Middle frontal gyrus (tissue), 1 donor: ENCODE results near the gene BCAS1.

Experiments used
- DNase-seq: peaks from one replicate; pipeline ENCODE4 v3.0.0-alpha.2; 2015; ENCODE audit warnings: low spot score; ENCODE audit errors: extremely low spot score

Gene BCAS1

DNA sequence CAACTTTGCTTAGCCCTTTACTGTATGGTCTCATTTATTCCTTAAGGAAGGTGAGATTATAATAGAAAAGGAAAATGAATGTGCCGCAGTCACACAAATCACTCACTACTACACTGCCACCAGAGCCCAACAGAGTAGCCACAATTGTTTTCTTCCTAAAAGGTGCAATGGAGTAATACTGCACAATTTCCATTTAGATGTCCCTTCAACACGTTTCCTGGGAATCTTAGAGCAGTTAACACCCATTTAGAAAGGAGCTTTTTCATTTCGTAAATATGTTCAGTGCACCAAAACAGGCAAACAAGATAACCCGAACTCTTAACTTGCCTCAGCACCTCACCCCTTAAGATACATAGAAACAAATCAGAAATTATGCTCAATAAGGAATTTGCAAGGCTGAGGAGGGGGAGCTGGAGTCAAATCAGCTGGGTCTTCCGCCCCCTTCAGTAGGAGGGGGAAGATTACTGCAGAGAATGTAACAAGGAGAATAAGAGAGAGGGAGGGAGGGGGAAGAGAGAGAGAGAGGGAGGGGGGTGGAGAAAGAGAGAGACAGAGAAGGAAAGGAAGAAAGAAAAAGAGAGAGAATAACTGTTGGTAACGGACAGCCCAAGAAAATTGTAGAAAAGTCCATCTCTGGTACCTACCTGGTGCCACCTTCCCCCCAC lies 155.5 kb downstream of the BCAS1 start:
- DNase-seq, result no peak

DNA sequence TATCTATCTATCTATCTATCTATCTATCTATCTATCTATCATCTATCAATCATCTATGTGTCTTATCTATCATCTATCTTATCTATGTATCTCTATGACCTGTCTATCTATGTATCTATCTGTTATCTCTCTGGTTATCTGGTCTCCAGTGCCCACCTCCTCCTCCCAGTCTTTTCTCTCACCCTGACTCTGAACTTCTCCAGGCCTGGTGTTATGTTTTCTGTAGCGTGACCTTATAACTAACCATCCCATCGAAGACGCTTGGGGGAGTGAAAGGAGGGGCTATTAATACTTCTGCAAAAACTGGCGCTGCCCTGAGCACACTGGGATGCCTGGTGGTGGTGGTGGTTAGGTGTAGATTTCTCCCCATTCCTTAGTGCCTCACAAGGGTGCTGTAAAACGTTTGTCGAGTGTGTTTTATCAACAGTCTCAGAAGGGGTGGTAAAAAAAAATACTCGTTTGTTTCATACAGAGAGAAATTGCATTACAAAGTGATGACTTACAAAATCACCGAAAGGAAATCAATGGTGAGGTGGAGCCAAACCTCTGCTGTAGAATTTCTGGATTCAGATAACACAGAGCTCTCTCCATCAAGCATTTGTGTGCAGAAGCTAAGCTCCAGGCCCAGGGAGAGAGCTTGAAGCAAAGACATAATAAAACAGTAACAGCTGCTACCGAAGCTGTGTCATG lies 156.2 kb downstream of the BCAS1 start:
- DNase-seq, result no peak

DNA sequence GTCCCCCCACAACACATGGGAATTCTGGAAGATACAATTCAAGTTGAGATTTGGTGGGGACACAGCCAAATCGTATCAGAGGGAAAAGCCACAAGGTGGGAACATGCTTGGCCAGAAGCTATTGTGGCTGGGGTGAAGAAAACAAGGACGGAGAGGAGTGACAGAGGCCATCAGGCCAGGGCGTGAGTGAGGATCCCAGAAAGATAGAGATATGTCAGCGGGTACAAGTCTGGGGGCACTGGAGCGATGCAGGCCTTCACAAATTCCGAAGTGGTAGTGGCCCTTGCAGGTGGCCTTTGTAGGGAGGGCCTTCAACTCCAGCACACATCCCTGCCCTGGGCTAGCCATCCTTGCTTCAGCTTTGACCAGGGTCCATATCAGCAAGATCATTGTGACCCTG lies 159.1 kb downstream of the BCAS1 start:
- DNase-seq, result no peak

DNA sequence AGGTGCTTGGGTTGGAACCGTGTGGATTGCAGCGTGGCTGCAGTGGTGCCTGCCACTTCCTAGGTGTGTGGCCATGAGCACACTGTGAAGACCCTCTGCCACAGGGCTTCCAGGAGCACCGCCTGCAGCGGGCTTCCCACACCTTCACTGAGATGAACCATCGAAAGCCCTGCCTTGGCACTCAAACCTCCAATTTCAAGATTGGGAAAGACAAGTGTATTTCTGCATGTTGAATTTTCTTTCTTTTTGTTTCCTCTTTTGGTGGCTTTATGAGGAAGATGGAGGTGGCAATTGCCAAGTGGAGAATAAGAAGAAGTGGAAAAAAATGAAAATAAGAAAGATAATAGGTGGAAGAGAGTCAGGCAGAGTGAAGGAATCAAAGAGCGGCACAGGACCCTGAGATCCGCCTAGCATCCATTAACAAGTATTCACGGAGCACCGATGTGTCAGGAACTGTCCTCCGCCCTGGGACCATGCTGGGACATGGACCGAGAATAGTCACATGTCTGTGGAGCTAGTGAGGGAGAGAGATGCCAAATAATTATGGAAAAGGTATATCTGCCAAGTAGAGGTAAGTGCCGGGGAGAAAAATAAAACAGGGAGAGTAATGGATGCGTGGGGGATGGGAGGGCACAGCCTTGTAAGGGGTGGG lies 159.9 kb downstream of the BCAS1 start:
- DNase-seq, result no peak

DNA sequence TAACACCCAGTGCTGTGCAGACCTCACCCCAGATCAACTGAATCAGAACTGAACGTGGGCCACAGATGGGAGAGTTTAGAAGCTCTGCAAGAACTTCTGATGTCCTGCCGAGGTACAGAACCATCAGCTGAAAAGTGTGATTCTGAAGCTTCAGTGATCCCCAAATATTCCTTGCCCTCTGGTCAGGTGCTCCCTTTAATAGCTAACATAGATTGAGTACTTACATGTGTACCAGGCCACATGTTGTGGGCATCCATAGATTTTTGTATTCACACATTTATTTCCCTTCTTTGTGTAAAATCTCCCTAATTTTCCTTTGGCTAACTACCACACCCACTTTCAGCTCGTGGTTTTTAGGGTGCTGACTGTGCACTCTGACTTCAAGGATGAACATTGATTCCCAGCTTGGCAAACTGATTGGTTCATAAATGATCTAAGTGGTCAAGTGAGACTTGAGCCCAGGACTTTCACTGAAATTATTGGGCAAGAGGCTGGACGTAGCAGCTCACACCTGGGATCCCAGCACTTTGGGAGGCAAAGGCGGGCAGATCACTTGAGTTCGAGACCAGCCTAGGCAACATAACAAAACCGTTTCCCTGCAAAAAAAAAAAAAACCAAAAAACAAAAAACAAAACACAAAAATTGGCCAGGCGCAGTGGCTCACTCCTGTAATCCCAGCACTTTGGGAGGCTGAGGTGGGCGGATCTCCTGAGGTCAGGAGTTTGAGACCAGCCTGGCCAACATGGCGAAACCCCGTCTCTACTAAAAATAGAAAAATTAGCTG lies 162.2 kb downstream of the BCAS1 start:
- no peak for DNase-seq

DNA sequence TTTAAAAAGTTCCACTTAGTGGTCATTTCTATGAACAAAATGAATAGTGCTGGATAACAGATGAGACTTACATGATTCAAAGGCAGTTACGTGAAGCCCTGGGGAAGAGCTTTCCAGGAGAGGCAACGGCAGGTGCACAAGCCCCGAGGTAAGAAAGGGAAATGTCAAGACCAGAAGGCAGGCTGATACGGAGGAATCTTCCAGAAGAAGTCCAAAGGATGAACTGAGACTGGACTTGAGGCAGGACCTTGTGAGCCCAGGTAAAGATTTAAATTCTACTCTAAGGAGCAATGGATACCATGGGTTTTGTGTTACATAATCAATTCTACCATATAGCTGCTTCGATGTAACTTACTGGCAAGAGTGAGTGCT lies 164.6 kb downstream of the BCAS1 start:
- no peak for DNase-seq

DNA sequence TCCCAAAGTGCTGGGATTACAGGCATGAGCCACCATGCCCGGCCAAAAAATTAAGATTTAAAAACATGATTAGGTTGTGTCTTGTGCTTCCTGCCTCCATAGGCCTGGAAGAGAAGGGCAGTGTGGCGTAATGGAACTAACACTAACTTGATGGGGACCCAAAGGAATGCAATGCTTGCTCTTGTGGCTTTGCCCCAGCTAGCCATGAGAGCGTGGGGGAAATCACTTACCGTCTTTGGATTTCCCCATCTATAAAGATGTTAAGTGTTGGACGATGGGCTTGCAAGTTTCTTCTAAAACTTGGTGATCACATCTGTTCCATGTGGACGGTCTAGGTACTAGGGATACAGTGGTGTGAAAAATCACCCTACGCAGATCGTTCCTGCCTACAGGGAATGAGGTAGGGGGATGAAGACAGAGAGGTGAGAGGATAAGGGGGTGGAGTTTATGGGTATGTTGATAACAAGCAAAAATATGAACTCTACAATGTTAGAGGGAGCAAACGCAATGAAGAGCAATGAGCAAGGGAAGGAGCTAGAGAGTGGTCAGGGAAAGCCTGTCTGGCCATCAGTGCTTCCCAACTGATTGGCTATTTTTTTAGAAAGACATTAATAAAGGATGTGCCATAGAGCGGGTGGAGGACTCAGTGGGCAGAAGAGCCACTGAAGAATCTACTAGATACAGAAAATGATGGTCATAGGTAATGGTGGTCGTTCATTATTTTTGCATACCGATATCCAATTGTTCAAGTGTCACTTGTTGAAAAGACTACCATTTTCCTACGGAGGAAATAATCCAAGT lies 165.2 kb downstream of the BCAS1 start:
- no peak for DNase-seq

DNA sequence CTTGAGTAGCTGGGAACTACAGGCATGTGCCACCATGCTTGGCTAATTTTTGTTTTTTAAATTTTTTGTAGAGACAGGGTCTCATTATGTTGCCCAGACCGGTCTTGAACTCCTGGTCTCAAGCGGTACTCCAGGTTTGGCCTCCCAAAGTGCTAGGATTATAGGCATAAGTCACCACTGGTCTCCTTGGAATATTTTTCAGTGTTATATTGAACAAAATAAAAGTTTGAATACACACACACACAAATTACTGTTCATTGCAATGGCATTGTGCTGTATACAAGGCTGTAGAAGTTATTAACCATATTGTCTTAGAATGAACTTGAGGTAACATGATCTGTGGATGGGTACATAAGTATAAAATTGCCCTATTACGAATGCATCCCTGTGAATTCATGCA lies 166.1 kb downstream of the BCAS1 start:
- DNase-seq, result no peak

DNA sequence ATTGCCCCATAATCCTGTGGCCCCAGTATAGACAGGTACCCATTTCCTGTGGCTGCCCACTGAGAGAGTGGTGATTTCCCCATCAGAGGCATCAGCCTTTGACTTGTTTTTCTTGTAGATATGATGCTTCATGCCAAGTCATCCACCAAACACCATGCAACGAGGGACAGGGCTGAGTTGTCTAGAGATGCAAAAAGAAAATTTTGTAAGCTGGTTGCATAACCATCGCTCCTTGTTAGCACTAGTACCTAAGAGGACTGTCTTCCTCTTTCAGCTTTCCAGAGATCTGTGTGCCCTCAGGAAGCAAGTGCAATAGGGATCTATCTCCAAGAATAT lies 166.8 kb downstream of the BCAS1 start:
- no peak for DNase-seq

DNA sequence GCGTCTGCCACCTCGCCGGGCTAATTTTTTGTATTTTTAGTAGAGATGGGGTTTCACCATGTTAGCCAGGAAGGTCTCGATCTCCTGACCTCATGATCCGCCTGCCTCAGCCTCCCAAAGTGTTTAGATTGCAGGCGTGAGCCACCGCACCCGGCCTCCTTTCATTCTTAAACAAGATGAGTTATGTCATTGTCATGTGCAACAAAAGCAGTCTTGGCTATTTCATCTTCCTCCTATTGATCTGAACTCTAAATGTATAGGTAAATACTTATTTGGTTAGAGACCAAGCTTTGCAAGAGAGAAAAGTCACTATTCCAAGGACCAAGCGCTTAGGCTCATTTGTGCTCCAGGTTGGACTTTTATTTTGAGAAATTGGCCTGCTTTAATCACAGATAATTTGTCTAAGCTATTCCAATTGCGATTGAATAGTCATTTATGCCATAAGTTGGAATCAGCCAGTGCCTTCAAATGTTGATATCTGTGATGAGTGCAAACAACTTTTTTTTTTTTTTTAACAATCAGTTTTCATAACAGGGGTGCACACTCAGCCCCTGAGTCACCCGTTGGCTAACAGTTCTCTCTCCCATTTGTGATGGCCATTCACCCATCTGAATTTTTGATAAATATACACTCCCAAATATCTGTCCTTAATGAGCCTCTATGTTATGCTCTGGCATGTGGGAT lies 167.3 kb downstream of the BCAS1 start:
- no peak for DNase-seq

DNA sequence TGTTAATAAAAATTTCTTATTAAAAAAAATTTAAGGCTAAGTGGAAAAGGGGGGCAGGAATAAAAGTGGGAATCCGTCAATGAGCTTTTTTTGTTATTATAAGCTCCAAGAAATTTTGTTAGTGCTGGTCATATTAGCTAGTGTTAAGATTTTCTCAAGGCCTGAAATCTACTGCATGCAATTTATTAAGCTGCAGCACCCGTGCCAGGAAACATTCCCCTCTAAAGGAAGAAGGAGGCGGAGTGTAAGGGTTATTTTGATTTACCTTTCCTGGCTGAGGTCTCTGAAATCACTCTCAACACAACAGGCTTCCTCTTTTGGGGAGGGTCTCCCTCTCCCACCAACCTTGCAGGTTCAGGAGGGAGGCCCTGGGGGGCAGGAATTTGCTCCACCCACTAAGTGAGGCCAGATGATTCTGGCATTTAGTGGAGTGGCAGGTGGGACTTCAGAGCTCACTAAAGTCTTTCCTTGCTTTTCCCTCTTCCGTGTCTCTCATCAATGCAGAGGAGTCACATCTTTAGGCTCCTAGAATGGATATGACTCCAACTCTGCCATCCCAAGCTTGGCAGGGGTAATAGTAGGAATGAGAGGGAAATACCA lies 168.8 kb downstream of the BCAS1 start:
- DNase-seq, result no peak

DNA sequence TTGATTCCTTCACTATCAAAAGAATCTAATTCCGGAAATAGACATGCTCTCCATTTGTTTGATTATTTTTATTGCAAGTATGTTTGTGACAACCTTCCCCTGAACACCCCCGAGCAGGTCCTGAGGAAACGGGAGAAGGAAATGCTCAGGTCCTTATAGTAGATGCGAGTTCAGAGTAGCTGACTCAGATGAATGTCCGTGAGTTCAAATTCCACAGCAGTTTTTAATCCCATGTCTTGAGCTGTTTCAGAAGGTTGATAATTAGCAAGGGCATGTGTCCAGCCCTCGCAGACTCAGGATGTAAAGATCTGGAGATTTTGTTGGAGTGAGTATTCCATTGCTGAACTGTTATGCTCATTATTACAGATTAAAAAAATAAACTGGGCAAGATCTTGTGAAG lies 169.3 kb downstream of the BCAS1 start:
- no peak for DNase-seq

DNA sequence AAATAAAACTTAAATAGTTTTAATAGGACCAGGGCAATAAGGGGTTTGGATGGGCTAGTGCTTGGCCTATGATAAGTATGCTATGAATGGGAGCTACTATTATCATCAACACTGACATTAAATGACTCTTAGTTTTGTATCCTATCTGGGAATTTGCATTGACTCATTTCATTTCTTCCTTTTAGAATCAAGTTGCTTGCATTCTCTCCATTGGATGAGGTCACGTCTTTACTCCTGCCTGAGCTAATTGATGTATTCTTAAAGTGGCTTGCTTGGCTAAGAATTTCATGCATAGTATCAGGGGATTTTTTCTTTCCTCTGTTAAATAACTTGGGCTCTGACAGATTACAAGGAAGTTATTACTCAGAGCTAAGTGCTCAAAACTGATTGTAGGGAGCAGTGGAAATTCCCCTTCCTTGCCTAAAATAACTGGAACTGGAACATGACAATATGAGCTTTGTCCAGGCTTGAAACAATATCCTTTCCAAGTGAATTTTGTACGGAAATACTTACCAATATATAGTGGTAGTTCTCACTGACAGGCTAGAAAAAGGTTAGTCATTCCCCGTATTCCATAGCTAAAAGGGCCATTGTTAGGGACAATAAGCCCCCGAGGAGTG lies 169.9 kb downstream of the BCAS1 start:
- DNase-seq, result no peak

DNA sequence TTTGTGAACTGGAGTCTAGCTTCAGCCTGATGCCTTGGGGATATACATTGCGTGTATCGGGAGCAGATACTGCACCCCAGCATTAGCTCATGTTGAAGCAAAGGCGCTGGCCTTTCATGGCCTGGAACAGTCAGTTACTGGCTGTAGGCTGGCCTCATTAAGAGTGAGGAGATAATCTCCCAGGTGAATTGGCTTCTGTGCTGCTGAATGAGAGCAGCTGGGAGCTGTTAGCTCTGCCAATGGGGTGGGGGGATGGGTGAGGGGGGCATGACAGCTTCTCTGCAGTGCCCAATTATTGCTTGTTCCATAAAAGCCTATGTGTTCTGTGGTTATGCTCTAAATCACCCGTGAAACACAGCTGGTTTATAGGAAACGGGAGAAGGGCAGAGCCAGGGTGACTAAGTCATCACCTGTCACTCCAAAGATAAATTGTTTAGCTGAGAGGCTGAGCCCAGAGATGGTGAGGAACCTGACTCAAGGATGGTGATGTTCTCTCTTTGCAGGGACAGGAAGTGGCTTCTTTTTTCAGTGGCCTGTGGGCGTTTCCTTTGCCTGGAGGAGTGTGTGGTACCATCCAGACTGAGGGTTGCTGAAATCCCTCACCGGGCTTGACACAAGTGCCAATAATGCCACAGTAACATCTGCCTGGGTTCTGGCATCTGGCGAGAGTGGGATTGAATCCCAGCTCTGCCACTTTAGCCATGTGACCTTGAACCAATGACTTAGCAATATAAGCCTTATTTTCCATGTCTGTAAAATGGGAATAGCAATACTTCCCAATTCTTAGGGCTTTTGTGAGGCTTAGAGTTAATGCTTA lies 170.8 kb downstream of the BCAS1 start:
- no peak for DNase-seq

DNA sequence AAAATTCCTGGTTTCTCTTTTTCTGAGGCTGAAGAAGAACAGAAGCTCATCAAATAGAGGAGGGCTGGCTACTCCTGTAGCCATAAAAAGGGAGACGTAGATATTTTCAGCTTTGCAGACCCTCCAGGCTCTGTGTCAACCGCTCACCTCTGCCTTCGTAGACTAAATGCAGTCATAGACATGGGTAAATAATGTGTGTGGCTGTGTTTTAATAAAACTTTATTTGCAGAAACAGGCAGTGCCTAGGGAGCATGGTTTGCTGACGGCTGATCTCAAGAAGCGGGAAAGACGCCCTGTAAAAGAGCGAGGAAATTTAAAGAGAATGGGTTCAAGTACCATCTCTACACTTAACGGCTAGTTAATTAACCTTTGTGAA lies 171.8 kb downstream of the BCAS1 start:
- DNase-seq, result no peak

DNA sequence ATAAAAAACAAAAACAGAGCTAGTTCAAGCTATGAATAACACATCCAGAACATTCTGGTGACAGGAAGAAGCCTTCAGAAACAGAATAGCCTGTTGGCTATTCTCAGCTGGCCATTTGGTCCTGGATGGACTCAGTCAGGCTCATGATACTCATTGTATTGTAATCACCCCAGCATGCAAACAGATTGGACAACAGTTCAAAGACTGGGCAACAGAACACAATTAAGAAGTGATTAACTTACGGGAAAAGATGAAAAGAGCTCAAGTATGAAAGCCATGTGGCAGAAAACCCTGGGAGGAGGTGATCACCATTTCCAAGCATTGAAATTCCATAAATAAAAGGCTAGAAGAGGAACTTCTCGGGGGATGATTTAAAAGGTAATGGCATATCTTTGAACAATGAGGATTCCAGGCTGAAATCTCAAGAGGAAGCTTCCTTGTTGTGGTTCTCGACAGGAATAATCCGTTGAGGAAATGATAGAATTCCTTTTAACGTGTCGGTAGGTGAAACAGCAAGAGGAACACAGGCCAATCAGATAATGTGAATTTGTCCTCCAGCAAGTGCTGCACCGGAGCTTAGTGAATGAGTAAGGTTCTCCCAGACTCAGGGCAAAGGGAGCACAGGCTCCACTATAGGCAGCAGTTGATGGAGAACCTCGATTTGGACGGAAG lies 172.4 kb downstream of the BCAS1 start:
- DNase-seq, result no peak

DNA sequence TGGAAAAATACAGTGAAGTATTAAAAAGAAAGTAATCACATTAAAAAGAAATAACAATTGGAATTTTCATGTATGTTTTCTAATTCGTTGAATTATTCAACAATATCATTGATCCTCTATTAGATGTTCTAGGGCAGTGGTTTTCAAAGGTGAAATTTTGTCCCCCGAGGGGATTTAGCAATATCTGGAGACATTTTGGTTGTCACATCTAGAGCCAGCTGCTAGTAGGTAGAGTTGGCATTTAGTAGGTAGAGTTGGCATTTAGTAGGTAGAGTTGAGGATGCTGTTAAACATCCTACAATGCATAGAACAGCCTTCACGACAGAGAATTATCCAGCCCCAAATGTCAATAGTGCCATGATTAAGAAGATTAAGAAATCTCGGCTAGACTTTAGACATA lies 173.7 kb downstream of the BCAS1 start:
- DNase-seq, result no peak

DNA sequence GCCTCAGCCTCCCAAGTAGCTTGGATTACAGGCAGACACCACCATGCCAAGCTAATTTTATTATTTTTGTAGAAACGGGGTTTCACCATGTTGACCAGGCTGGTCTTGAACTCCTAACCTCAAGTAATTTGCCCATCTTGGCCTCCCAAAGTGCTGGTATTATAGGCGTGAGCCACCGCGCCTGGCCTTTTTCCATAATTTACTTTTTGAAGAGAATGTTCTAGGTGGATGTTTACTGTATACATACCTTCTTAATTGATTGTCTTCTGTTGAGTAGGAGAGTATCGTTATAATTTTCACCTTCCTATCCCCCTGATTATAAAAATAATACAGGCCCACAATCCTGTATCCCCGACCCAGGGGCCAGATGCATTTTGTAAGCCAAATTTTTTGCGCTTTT lies 174.4 kb downstream of the BCAS1 start:
- DNase-seq, result no peak

DNA sequence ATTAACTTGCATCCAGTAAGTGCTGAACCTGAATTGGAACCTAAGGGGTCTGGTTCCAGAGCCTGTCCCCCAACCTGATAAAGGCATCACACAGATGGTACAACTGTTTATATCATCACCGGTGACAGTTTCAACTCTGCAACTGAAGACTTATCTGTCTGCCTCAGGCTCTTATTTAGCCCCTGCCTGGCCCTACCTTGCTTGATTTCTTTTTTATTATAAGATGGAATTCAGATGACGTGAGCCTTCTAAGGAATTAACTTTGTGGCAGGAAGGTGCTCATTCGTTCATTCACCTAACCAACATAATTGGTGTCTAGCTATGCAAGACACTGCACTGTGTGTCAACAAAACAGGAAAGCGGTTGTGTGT lies 175.0 kb downstream of the BCAS1 start:
- DNase-seq, result no peak
